NCI-H1092 treated with DMSO at 0.1 percent for 48 hours (cell line): Measurements from ENCODE around the gene SOX6.

Source experiments
- DNase-seq: peaks from one replicate; lab custom pipeline; 2025; lab: John Stamatoyannopoulos, UW

The SOX6 gene

DNA sequence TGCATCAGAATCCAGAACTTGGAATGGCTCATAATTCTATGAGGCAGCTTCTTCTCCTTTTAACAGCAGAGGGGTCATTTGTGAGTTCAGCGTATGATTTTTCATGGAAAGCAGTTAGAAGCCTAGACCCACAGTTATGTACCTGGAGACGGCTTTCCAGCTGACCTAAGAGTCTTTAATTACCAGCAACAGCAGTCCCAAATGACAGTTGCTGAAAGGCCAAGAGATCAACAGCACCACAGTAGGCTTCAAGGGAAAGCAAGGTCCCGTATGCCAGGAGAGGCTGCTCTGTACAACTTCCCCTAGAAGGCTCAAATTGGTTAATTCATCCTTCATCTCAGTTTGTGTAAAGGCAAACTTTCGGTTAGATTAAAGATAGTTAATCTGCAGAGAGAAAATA lies 363.0 kb downstream of the SOX6 start:
- no peak for DNase-seq

DNA sequence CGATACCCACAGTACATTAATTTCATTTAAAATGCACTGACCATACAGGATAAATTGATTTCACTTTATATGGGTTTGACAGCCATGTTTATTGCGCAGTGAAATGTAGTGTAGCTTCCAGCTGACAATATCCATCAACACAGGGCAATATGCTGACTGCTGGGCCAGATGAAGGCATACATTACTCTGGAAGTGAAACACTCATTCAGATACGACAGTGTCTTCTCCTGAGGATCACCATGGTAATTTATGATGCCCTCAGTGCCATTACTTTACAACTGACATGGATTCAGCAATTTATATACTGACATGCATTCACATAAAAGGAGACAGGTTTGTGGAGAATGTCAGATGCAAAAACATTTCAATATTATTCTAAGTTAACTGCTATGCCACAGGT lies 365.1 kb downstream of the SOX6 start:
- no peak for DNase-seq

DNA sequence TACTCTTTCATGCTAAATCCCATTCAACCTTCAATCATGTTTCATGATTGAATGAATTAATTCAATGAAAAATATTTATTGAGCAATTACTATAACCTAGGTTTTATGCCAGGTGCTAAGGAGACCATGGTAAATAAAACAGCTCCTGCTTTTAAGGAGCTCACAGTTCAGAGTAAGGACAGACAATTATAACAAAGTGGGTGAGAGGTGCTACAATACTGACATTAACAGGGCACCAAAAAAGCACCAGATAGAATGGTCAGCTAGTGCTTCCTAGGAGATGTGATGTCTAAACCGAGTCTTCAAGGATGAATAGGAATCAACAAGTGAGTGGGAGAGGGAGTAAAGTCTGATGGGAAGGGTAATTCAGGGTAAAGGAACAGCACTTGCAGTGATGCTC lies 366.7 kb downstream of the SOX6 start:
- no peak for DNase-seq

DNA sequence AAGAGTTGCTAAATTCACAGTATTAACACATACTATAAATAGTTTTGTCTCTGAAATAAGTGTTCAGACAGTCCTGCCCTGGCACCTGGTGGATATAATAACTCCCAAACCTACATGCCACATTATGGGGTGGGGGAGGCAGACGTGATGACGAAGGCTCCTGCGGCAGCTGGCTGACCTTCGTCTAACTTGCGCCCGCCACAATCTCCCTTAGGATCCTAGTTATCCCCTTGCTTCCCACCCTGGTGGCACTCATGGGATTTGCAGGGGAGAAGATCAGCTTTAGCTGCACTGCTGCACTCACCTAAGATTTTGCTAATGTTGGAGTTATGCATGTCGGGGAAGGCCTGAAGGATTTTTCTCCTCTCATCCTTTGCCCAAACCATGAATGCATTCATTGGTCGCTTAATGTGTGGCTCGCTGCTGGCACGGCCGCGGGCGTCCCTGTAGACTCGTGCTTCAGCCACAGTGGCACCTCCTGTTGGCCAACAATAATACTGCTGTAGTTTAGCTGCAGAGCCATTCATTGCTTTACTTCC lies 367.6 kb downstream of the SOX6 start:
- no peak for DNase-seq

DNA sequence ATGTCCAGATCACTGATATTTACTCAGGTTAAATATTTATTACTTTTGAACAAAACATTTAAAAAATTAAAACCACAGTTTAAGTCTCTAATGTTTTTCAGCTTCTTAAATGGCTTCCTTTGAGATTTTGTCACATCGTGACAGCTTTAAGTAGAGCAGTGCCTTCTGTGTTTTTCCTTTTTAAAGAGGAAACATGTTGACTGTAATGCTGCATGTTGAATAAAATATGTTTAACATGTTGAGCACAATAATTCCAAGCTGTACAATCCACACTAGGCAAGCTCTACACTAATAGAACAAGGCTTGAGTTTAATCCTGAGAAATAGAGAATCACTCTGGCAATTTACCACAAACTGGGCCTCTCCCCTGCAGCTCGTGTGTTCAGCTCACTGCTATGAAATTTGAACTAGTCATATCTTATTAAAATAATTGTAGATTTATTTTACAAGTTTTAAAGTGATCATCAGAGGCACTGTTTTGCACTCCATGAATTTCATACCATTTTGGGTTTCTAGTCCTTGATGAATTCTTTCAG lies 368.3 kb downstream of the SOX6 start:
- DNase-seq, result no peak

DNA sequence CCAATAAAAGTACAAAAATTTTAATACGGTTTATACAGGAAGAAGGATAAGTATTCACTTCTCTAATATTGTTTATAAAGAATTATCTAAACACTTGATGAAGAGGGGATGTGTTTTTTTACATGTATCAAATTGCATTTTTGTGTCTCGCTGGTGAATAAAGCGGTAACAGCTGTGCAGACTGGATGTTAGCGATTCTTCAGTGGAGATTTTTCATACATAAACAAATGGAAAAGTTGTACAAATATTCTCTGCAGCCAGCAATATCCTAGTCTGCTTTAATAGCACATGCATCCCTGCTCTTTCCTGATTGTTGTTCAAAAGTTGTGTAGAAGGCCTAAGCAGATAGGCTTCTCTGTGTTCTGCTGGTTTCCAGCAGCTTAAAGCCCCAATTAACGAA lies 369.3 kb downstream of the SOX6 start:
- no peak for DNase-seq

DNA sequence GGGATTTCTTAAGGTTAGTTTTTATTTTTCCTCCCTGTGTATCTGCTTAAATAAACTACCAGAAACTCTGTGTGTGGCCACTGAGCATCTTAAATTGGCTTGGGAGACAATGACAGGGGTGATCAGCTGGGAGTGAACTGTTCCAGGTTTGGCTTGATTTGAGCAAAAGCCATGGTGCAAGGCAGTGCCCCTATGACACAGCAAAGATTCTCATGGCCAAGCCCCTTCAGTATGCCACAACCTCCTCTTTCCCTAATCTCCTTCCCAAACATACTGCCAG lies 370.5 kb downstream of the SOX6 start:
- DNase-seq, result no peak

DNA sequence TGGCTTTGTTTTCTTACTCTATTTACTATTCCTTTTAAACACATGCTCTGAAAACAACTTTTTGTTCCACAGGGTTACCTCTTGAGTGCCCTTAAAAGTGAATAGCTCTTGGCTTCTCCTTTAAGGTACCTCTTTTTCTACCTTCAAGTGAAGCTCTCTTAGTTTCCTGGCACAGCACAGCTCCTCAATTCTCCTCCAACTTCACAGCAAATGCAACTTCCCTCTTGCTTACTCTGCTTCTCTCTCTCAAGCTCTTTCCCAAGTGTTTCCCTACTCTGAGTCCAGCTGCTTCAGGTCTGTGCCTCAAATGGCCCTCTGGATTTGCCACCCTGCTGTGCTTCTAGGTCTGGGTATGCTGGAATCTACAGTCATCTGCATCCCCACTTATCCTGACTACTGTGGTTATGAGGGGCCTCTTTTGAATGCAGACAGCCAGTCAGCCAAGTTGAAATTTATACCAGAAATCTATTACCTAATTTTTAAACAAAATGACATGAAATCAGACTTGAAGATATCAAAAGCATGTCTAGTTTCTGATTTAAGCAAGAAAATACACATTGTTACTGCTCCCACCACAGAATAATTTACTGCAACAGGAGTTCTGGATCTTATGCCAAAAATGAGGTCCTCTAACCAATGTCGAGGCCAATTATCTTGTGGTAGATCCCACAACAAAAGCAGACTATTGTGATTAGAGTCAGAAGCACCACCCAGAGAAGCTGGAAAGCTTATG lies 371.1 kb downstream of the SOX6 start:
- DNase-seq, result no peak

DNA sequence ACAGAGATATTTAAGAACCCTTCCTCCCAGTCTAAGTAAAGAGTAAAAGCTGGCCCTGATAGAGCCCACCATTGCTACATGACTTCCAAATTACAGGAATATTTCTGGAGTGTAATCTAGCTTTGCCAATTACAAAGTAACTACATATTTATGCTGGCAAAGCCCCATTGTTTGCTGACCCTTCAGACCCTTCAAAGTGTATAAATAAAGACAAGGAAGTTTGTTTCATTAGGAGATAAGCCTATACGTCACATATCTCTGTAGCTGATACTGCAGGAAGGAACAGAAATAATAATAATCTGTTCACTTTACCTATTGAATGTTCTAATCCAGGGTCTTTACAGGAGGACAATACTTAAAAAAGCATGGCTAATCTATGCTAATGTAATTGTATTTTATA lies 375.1 kb downstream of the SOX6 start:
- DNase-seq, result no peak

DNA sequence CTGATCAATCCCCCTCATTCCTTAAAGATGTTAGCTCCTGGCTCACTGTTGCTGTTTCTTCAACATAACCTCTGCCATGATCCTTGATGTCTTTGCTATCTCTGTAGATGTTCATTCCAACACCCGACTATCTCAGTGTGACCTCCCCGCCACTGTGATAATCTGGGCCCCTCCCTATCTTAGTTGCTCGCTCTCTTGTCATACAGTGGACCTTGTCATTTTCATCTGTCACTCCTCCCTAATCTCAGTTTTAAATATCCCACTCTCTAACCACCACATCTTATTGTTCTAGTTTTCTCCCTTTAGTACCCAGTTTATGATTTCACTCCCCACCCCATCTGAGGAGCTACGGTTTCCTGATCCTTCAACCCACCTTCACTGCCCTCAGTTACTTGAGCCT lies 379.2 kb downstream of the SOX6 start:
- DNase-seq, result no peak

DNA sequence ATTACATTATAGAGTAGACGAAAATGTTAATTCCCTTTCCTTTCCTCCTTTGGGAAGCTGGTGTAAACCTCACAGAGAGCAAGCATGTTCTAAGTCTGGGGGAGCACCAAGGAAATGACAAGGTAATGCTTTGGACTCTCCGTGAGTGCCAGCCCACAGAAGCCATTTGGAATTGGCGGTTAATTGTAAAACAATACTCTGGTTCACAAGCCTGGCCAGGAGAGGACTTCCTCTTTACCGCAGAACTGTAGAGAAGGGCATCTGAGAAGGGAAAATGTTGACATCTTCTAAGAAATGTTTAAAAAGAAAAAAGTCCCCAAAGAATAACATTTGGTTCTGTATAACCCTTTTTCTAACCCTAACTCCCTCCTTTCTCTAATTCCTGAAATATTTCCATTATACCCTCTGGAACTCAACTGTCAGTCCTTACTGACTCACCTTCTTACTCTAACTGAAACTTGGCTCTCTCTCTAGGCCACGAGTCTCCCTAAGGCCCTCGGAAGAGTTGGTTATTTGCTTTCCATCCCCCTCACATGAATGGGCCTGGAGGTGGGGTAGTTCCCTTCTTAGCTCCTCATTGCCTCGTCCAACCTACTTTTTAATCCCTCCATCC lies 379.8 kb downstream of the SOX6 start:
- DNase-seq, result no peak

DNA sequence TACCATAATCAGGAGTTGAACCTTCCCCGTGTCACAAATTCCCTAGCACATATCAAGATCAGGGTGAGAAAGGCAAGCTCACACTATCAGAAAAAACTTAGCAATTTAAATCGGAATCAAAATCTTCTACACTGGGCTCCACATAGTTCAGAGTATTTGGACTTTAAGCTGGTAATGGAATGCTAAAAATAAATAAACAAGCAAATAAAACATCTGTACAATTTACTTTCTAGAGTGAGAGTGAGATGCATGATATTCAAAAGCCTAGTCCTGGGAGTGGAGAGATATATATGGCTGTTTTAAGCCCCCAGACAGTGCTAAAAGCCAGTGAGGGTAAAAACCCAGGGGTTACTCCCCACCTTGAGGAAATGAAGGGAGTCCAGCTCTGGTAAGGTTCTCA lies 380.6 kb downstream of the SOX6 start:
- no peak for DNase-seq

DNA sequence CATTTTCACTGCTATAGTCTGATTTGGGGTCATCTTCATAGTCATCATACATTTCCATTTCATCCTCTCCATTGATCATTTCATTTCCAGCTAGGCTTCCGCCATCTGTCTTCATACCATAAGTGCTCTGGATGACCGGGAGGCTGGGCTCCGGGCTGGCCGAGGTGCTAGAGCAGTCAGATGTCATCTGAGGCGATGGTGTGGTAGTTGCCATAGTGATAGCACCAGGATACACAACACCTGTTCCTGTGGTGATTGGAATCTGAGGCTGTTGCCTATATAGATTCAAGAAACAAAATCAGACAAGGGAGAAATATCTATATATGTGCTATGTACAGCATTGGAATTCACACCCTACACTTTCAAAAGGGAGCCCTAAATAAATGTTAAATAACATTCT lies 383.5 kb downstream of the SOX6 start:
- no peak for DNase-seq

DNA sequence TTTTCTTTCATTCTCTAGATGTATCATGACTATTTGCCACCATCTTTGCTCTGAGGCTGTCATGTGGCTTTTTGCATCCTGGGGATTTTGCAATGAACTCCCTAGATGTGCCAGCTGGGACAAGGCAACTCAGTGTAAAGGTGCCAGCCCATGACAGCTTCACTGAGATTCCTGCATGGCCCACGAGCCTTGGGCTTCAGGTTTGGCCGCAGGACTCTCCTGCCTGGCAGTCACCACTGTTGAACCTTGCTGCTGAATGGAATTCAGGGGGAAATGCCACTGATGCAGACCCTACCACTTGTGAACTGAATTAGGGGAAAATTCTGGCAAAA lies 385.2 kb downstream of the SOX6 start:
- DNase-seq, result no peak

DNA sequence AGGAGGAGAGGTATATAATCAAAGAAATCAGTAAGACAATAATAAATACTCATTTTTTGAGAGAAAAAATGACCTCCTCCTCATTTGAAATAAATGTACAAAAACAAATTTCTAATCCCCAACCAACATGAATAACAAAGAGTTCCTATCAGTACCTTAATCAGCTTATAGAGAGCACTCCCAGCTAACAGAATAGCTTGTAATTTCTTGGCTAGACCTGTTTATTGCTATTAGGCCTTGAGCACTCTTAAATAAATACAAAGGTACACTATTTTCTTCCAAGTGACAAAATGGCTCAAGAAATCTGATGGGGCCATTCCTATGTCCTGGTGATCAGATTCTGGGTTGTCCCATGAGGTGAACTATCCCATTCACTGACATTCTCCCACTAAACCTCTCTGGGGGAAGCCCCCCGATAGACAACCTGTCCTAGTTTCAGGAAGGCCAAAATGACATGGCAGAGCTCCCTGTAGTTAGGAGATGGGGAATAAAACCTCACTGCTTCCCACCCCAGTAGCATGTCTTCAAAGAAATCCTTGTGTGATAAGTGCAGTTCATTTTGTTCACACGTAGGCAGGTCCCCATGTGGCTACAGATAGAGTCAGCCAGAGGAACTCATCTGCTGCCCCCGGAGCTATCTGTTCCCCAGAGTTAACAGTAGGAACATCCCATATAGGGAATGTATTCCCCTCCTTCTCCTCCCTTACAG lies 385.7 kb downstream of the SOX6 start:
- DNase-seq, result no peak

DNA sequence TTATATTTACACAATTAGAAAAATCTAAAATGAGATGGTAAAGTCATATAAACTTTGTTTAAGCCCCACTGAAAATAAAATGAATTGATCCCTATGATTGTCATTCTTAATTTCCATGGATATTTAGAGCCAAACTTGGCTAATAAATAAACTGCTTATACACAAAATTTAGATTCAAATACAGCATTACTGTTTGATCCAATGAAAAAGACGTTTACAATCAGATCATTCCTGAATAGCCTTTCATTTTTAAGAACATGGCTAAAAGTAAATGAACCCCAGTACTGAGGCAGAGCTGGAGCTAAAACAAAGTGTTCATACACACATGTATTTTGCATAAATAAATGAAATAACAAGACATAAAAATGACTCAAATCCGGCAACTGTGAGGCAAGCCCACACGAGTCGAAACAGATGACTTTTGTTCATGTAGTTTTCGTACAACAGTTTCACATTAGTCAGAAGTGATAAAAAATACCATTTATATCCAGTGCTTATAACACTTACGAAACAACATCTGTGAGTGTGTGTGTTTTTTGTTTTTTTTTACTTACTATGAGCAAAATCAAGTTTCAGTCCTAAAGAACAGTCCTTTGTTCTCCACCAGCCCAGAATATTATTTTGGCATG lies 386.5 kb downstream of the SOX6 start:
- no peak for DNase-seq

DNA sequence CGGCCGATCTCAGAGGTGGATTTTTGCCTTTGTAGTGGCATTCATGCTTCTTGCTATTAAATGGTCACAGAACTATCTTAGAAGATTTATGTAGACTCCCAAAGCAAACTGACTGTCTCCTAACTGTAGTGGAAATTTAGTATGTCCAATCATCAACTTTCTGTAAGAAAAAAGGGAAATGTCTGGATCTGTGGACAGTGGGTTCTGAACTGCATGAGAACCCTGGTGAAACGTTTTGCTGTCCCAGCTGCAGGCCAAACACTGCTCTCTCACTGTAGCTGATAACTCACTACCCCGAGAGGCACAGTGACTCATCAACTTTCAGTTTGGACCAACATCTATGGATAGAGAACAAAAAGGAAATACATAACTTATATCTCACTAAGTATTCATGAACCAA lies 387.1 kb downstream of the SOX6 start:
- DNase-seq, result no peak

DNA sequence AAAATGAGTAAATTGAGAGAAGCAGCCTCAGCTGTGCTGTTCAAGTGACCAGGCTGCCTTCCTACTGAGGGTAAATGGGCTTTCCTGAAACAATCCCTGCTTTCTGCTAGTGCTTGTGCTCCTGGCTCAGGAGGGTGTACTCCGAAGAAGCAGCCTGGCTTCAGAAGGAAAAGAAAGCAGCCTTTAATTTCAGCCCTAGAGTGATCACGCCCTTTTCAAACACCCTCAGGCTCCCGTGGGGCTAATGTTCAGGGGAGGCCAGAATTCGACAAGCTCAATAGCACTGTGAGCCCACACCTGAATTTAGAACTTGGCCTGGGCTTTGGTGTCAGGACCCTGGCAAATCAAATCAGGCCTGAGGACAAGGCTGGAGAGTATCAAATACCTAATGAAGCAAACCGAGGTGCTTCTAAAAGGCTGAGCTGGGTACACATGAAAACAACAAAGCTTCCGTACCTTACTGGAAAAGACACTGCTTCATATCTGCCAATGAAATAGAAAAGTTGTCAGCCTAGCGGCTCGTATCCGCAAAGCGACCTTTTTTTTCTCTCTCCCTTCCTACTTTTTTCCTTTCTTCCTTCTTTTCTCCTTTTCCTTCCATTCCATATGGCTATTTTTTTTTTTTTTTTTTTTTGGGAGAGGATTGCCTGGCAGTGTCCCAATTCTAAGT lies 387.8 kb downstream of the SOX6 start:
- no peak for DNase-seq

DNA sequence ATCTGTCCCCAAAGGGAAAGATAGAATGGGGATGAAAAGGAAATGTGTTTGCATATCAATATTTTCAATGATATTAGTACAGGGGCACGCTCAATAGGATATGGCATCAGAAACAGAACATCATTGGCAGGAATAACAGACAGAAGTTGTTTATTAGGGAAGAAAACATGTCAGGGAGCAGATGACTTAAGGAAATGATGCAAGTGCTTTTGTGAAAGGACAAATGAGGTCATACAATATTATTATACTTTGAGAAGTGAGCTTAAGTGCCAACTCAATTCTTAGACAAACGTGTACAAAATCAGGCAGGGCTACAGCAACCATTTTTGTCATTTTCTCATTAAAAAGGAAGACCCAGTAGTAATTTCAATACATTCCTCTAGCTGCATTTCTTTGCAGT lies 388.4 kb downstream of the SOX6 start:
- no peak for DNase-seq

DNA sequence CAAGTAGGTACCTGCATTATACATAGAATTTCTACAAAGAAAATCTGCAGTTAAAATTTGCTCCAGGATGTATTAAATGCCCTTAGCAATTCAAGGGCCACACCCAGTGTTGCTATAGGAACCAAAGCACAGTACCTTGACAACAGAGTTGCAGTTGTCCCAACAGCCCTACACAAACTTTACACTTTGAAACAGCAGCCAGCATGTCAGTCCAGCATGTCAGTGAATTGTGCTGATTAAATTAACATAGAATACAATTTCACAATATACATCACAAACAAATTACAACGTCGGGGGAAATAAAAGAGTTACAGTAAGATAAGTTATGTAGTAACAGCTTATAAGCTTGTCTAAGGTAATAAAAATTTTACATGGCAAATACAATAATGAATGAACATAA lies 389.2 kb downstream of the SOX6 start:
- DNase-seq, result no peak

DNA sequence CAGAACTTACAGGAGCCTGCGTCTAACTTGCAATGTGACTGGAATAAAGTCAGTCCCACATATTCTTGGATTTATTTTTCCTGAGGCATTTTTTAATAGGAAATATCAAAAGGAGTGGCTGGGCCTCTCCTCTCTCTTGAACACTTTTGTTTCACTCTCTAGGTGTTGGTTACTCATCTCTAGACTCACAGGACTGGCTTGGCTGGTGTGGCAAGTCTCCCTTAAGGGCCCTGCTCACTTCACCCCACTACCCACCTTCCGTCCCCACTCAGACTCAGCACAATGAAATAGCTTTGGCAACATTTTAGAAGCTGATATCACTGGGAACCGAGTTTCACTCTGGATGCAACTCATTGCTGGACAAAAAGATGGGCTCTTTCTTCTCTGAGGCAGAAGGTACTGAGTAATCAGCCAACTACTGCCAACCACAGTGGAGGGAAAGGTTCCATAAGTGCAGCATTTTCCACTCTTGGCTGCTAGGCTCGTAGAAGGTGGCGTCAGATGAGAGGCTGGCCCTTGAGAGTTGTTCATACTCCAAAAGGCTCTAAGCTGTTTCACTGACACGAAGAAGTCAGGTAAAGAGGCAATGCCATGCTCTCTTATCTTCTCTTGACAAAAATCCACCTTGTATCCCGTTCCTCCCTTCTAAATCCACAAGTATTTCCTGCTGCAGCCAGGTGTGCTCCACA lies 390.6 kb downstream of the SOX6 start:
- no peak for DNase-seq

DNA sequence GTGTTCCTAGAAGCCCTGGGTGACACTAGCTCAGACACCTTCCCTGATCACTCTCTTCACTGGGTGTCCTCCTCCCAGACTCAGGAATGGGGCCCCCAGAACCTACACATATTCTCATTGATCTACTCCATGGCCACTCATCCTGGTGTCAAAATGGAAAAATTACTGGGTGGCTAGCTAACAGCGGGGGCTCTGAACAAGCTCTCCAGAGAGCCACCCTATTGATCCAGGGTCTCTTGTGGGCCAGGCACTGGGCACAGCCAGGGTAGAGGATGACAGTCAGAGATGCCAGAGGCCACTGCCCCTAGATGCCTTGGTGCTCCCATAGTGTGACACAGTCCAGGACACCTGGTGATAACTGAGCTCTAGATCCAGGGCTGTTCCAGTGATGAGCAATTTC lies 393.1 kb downstream of the SOX6 start:
- no peak for DNase-seq
